GM12801 (cell line): ENCODE measurements around the gene STAMBPL1.

ENCODE experiments used
- TF ChIP-seq, protein P1 (sequence below): IDR thresholded peaks from one replicate; pipeline ENCODE4 v1.5.1; 2011; ENCODE audit warnings: control low read depth; ENCODE audit not compliant: insufficient read length; ENCODE audit errors: extremely low read depth

STAMBPL1 gene

GRCh38 chr10:88908194-88908593, 28.1 kb downstream of the STAMBPL1 start:
- TF ChIP-seq, protein P1, sequence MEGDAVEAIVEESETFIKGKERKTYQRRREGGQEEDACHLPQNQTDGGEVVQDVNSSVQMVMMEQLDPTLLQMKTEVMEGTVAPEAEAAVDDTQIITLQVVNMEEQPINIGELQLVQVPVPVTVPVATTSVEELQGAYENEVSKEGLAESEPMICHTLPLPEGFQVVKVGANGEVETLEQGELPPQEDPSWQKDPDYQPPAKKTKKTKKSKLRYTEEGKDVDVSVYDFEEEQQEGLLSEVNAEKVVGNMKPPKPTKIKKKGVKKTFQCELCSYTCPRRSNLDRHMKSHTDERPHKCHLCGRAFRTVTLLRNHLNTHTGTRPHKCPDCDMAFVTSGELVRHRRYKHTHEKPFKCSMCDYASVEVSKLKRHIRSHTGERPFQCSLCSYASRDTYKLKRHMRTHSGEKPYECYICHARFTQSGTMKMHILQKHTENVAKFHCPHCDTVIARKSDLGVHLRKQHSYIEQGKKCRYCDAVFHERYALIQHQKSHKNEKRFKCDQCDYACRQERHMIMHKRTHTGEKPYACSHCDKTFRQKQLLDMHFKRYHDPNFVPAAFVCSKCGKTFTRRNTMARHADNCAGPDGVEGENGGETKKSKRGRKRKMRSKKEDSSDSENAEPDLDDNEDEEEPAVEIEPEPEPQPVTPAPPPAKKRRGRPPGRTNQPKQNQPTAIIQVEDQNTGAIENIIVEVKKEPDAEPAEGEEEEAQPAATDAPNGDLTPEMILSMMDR, result no peak

DNA sequence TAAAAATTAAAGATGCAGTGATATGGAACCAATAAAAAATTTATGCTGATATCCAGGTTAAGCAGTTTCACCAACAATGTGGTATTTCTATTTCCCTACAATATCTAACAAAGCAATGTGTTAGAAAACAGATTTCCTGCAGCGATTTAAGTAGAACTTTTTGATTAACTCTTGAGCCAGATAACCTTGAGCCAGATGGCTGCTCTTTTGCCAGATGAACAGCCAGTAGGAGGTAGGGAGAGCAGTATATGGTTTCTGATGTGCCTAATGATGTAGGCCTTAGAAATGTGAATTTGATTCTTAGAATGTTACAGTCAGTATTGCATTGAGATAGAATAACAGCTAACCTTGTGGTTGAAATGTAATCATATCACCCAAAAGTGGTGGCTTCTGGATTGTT, 31.1 kb downstream of the STAMBPL1 start:
- TF ChIP-seq, protein P1, result no peak

DNA sequence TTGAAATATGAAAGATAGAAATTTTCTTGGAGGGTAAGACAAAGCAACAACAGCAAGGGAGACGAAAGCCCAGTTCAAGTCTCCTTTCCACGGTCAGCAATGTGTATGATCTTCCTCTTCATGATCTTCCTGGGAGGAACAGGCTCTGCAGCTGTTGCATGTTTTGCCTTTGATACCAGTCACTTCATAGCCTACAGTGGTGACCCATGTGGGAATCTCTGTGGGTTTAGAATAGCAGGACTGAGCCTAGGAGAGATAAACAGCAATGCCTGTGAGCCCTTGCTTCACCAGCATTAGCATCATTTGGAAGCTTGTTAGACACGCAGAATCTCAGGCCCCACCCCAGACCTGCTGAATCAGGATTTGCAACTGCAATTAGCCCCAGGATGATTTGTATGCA, 31.8 kb downstream of the STAMBPL1 start:
- TF ChIP-seq, protein P1, result no peak

- TF ChIP-seq, protein P1, result no peak
Measured at GRCh38 chr10:88913127-88913526, 33.1 kb downstream of the STAMBPL1 start.

- TF ChIP-seq, protein P1, result no peak
Measured at GRCh38 chr10:88913788-88914187, 33.7 kb downstream of the STAMBPL1 start.

- TF ChIP-seq, protein P1, result no peak
Measured at GRCh38 chr10:88915781-88916180, 35.7 kb downstream of the STAMBPL1 start.

- TF ChIP-seq, protein P1, result no peak
Measured at GRCh38 chr10:88916231-88916630, 36.2 kb downstream of the STAMBPL1 start.

DNA sequence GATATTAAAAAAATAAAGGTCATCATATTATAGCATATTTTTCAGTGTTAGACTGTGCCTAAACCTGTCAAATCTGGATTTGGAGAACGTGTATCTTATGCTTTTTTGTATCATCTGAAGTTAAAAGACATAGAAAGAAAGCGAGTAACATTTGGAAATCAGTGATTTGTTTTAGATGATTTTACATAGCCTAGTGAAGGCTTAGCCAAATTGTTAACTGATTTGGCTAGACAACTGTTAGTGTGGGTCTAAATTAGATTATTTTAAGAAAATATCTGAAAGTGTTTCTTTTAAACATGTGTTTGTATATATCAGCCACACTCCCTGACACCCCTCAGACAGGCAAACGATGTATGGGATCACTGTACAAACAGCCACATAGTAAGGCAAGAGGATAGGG, 36.9 kb downstream of the STAMBPL1 start:
- TF ChIP-seq, protein P1, result no peak
